GM18907 (cell line): ENCODE data around the gene DNAH10.
"Not testable (repeated sequence)": the region's sequence is repeated elsewhere in the genome, so short reads cannot be mapped to it uniquely, and the experiment has no call there.

Experiments used
- ATAC-seq: cut with Tn5 transposase; IDR thresholded peaks from one replicate; pipeline ENCODE4 v1.9.1; 2021; ENCODE audit warnings: mild to moderate bottlenecking, moderate library complexity; ENCODE audit not compliant: unreplicated experiment

DNAH10 gene

GRCh38 chr12:123788541-123788940 lies 26.4 kb downstream of the DNAH10 start:
- ATAC-seq: no peak

DNA sequence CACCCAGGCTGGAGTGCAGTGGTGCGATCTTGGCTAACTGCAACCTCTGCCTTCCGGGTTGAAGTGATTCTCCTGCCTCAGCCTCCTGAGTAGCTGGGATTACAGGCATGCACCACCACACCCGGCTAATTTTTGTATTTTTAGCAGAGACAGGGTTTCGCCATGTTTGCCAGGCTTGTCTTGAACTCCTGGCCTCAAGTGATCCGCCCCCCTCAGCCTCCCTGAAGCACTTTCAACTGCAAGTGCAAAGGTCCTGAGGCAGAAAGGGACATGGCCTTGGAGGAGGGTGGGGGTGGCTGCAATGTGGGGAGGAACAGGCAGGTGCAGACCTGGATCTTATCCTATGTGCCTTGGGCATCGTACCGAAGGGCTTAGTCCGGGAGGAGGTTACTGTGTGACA lies 27.3 kb downstream of the DNAH10 start:
- not testable (repeated sequence) for ATAC-seq

- no peak for ATAC-seq
Observed at GRCh38 chr12:123790905-123791467, 28.9 kb downstream of the DNAH10 start.

DNA sequence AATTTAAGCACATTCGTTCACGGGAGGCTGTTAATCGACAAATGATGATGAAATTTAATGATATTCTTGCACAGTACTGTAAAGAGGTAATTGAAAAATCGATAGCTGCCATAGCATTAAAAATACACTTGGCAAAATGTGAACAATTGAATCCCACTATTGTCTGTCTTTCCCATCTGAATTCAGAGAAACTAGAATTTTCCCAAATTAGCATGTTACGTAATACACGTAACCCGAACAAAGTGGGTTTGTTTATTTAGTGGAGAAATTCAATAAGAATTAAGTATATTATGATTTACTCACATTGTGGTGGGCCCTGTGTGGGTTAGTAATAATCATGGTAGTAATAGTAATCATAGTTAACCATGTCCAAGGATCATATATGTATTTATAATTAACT lies 31.9 kb downstream of the DNAH10 start:
- ATAC-seq: no peak

DNA sequence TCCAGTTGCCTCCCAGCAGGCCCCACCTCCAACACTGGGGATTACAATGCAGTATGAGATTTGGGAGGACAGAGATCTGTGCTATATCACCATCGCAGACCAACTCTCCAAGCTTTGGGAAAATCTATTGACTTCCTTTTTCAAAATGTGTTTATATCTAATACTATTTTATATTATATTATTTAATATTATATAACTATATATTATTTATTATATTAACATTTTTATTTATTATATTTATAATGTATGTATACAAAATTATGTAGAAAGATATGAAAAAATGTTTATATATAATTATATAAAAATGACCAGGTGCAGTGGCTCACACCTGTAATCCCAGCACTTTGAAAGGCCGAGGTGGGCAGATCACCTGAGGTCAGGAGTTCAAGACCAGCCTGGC lies 36.4 kb downstream of the DNAH10 start:
- ATAC-seq: no peak

DNA sequence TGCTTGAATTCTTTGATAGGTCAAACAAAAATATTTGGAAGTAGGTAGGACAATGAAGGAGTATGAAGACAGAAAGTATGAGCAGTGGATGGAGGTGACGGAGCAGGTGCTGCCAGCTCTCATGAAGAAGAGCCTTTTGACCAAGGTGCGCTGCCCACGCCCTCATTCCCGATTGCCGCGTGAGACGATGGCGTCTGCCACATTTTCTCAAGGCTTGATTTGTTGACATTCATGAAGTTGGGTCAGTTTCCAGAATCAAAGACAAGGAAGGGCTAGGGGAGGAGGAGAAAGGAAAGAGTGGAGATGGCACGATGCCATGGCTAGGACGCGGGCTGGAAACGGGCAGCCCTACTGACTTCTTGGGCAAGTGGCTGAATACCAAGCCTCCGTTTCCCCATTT lies 37.1 kb downstream of the DNAH10 start:
- ATAC-seq: no peak

- no peak for ATAC-seq
Observed at GRCh38 chr12:123801573-123802178, 39.6 kb downstream of the DNAH10 start.

GRCh38 chr12:123805173-123805572 lies 43.1 kb downstream of the DNAH10 start:
- ATAC-seq: no peak

GRCh38 chr12:123807002-123807401 lies 44.9 kb downstream of the DNAH10 start:
- ATAC-seq: no peak

GRCh38 chr12:123807670-123808069 lies 45.6 kb downstream of the DNAH10 start:
- no peak for ATAC-seq

GRCh38 chr12:123808167-123808566 lies 46.1 kb downstream of the DNAH10 start:
- no peak for ATAC-seq

GRCh38 chr12:123813349-123813748 lies 51.2 kb downstream of the DNAH10 start:
- ATAC-seq: no peak

GRCh38 chr12:123815968-123816367 lies 53.9 kb downstream of the DNAH10 start:
- no peak for ATAC-seq

DNA sequence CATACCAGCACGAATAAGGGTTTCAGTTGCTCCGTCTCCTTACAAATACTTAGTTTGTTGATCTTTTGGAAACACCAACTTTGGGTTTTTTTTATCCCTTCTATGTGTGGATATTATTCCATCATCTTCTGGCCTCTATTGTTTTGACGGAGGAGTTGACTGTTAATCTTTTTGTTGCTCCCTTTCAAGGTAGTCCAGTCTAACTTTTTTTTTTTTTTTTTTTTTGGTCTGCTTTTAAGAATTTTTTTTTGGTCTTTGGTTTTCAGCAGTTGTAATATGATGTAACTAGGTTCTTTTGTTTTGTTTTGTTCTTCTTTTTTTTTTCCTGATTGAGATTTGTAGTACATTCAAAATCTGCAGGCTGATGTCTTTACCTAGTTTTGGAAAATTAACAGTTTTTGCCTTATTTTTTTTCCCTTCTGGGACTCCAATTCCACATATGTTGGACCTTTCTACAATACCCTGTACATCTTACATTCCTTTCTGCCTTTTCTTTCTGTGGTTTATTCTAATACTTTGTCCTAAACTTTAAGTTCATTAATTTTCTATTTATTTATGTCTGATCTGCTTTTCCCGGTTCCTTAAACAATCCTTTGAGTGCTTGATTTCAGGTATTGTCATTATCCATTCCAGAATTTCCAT lies 54.9 kb downstream of the DNAH10 start:
- no peak for ATAC-seq

GRCh38 chr12:123822804-123823203 lies 60.7 kb downstream of the DNAH10 start:
- ATAC-seq: no peak

GRCh38 chr12:123828120-123828519 lies 66.0 kb downstream of the DNAH10 start:
- ATAC-seq: no peak

DNA sequence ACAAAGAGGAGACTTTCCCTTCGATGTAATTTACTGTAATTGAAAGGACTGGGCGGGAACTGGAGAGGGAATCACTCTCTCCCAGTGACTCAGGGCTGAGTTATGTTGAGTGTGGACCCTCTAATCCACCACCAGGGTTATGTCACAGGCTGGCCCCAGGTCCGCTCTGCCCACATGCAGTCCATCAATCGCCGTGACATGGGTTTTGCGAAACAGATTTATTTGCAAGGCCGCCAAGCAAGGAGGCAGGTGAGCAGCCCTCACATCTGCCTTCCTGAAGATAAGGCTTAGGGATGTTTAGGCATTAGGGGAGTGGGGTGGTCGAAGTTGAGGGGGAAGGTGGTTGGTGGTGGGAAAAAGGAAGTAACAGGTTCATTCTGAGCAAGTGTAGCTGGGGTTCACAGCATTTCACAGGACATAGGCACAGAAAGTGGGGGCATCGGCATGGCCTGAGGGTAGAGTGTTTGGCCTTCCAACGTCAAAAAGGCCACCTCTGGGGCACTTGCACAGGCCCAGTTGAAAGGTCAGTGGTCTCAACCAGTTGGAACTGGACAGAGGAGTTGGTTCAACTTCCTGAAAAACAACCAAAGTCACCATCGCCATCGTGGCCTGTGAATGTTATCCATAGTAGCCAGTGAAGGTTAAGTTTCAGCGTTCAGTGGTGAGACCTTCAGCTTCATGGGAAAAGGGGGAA lies 66.9 kb downstream of the DNAH10 start:
- ATAC-seq: no peak

DNA sequence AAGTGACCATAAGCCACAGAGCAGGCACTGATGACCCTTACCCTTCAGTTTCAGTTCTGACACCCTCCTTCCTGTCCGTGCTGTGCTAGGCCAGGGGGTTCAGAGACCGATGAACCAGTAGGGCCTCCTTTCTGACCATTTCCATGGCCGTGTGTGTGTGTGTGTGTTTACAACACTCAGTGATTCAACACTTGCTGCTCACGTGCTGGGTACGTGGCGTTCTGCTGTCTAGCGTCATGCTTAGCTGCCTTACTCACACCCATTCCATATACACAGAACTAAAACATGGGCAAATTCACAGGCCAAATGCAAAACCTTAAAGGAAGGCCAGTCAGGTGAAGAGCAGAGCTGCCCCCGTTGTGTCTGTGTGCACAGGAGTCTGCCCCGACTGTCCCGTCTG lies 67.5 kb downstream of the DNAH10 start:
- no peak for ATAC-seq

GRCh38 chr12:123830675-123831074 lies 68.6 kb downstream of the DNAH10 start:
- no peak for ATAC-seq

DNA sequence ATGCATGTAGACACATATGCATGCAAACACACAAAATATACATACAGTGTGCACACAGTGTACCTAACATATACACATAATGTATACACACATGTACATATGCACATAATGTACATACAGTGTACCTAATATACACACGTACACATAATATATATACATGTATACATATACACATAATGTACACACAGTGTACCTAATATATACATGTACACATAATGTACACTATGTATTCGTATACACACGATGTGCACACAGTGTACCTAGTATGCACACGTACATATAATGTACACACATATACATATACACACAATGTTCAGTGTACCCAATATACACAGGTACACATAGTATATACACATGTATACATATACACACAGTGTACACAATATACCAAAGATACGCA lies 70.0 kb downstream of the DNAH10 start:
- no peak for ATAC-seq

GRCh38 chr12:123833830-123834229 lies 71.7 kb downstream of the DNAH10 start:
- ATAC-seq: no peak

DNA sequence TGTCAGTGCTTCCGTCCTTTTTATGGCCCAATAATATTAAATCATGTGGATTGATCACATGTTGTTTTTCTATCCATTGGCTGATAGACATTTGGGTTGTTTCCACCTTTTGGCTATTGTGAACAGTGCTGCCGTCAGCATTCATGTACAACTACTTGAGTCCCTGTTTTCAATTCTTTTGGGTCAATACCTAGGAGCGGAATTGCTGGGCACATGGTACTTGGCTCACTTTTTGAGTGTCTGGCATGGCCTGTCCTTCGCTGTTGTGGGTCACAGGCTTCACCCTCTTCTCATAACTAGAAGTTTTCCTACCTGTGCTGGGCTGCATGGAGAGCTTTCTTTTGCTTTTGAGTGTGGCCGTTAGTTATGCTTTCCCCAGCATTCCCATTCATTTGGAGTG lies 72.7 kb downstream of the DNAH10 start:
- no peak for ATAC-seq
